Stimulated activated CD4-positive, alpha-beta T cell treated with anti-CD3 and anti-CD28 coated beads, Interleukin-2, amount 100 ng/mL, for 48 hours (primary cell): ENCODE results near the gene HNRNPF.
"Not testable (repeated sequence)": the region's sequence is repeated elsewhere in the genome, so short reads cannot be mapped to it uniquely, and the experiment has no call there.

Experiments used
- DNase-seq, 2 donors: peaks; one replicate each; pipeline ENCODE4 v3.0.0-alpha.2; 2020

HNRNPF gene

GRCh38 chr10:43347997-43348396, 61.0 kb downstream of the HNRNPF start:
- no peak for DNase-seq

- DNase-seq, result no peak
Measured at GRCh38 chr10:43344051-43344450, 64.9 kb downstream of the HNRNPF start.

- no peak for DNase-seq
Measured at GRCh38 chr10:43343126-43343525, 65.9 kb downstream of the HNRNPF start.

- DNase-seq, result no peak
Measured at GRCh38 chr10:43342279-43343125, 66.5 kb downstream of the HNRNPF start.

- DNase-seq, result no peak
Measured at GRCh38 chr10:43341450-43341849, 67.5 kb downstream of the HNRNPF start.

GRCh38 chr10:43340619-43341018, 68.4 kb downstream of the HNRNPF start:
- DNase-seq, result no peak

GRCh38 chr10:43340101-43340500, 68.9 kb downstream of the HNRNPF start:
- DNase-seq, result no peak

- DNase-seq, result no peak
Measured at GRCh38 chr10:43339136-43339535, 69.8 kb downstream of the HNRNPF start.

GRCh38 chr10:43338117-43338516, 70.9 kb downstream of the HNRNPF start:
- DNase-seq, result no peak

- DNase-seq, result not testable (repeated sequence)
Measured at GRCh38 chr10:43337536-43337935, 71.5 kb downstream of the HNRNPF start.

- DNase-seq, result no peak
Measured at GRCh38 chr10:43336641-43337318, 72.2 kb downstream of the HNRNPF start.

- DNase-seq, result no peak
Measured at GRCh38 chr10:43336061-43336460, 72.9 kb downstream of the HNRNPF start.
